ENCODE results near the gene WNT16. TPM values are rescaled to one million over a fixed set of nuclear protein-coding genes. Genes with fewer than 3 reads are reported as not detected.

The WNT16 gene
- total RNA-seq (2021; fragmentation: NEBNext Ultra II Directional; extraction: Animal tissue kit (Norgen Biotek cat#: 25700)), result under 1 TPM; 0.07 to 0.25 (median 0.18) TPM
- long read RNA-seq, result 0 reads

GRCh38 chr7:121328508-121329190, at the start of gene WNT16:
Gene WNT16 (plus strand): TSS chr7:121329000. CDS start chr7:121329293, 293 bp downstream.
- Mint-ChIP-seq H3K27me3 (ENCODE audit: insufficient read depth) (peaks cover 17% of the 10 kb centered on the region; the same call in 1 of the 2 replicates), H3K27ac (no peak within 1 kb of the TSS), H3K4me1 (ENCODE audit: low read depth) (peaks cover 26% of the 10 kb centered on the region), H3K9me3 (no peaks in the 10 kb centered on the region), H3K36me3 (ENCODE audit: low read depth) (no peaks in the 10 kb centered on the region), H3K4me3 (peak within 1 kb of the TSS; percentile 86)
- no peak for TF ChIP-seq CTCF (IDR thresholded peaks at IDR 0.05)
- no peak for DNase-seq

- peaks cover 8% of the 10 kb centered on the region for H3K9me3 Mint-ChIP-seq
- no peaks in the 10 kb centered on the region for H3K27me3 Mint-ChIP-seq (ENCODE audit: insufficient read depth)
- peaks cover 49% of the 10 kb centered on the region for H3K4me1 Mint-ChIP-seq (ENCODE audit: low read depth)
- H3K27ac Mint-ChIP-seq, result peak overlapping the region; percentile 90
- no peak for TF ChIP-seq CTCF (IDR thresholded peaks at IDR 0.05)
- no peak for DNase-seq
- H3K36me3 Mint-ChIP-seq (ENCODE audit: low read depth), result peaks cover 57% of the 10 kb centered on the region
- H3K4me3 Mint-ChIP-seq, result peak overlapping the region; percentile 36
These were observed 49.7 kb upstream of the WNT16 start for GRCh38 chr7:121279060-121279620.

GRCh38 chr7:121279822-121280221, 49.0 kb upstream of the WNT16 start:
- no peak for TF ChIP-seq CTCF (IDR thresholded peaks at IDR 0.05)
- no peak for DNase-seq
- peaks cover 49% of the 10 kb centered on the region for H3K4me1 Mint-ChIP-seq (ENCODE audit: low read depth)

GRCh38 chr7:121280656-121281055, 48.1 kb upstream of the WNT16 start:
- Mint-ChIP-seq H3K4me1 (ENCODE audit: low read depth) (peaks cover 49% of the 10 kb centered on the region), H3K27me3 (ENCODE audit: insufficient read depth) (peaks cover 3% of the 10 kb centered on the region; the same call in 1 of the 2 replicates), H3K9me3 (peaks cover 23% of the 10 kb centered on the region), H3K27ac (no peak overlapping the region), H3K36me3 (ENCODE audit: low read depth) (peaks cover 73% of the 10 kb centered on the region), H3K4me3 (no peak overlapping the region)
- DNase-seq, result no peak
- TF ChIP-seq CTCF (IDR thresholded peaks at IDR 0.05), result no peak

More at GRCh38 chr7:121279822-121280221, 49.0 kb upstream of the WNT16 start:
- no peak overlapping the region; the same call in 1 of the 2 replicates for H3K27ac Mint-ChIP-seq
- H3K27me3 Mint-ChIP-seq (ENCODE audit: insufficient read depth), result no peaks in the 10 kb centered on the region
- peaks cover 64% of the 10 kb centered on the region for H3K36me3 Mint-ChIP-seq (ENCODE audit: low read depth)
- peaks cover 14% of the 10 kb centered on the region for H3K9me3 Mint-ChIP-seq
- H3K4me3 Mint-ChIP-seq, result no peak overlapping the region; the same call in 1 of the 2 replicates

GRCh38 chr7:121282129-121282528, 46.7 kb upstream of the WNT16 start:
- Mint-ChIP-seq H3K36me3 (ENCODE audit: low read depth) (peaks cover 75% of the 10 kb centered on the region), H3K4me3 (no peak overlapping the region), H3K4me1 (ENCODE audit: low read depth) (peaks cover 57% of the 10 kb centered on the region), H3K9me3 (peaks cover 25% of the 10 kb centered on the region), H3K27ac (no peak overlapping the region), H3K27me3 (ENCODE audit: insufficient read depth) (peaks cover 3% of the 10 kb centered on the region; the same call in 1 of the 2 replicates)
- no peak for DNase-seq
- no peak for TF ChIP-seq CTCF (IDR thresholded peaks at IDR 0.05)
